ENCODE data around the gene CFAP77.
A peak's percentile ranks its signal among the peaks of the same experiment; 100 is the strongest.

Gene CFAP77

GRCh38 chr9:132441404-132441803, 31.4 kb downstream of the CFAP77 start:
- peaks cover 6% of the 10 kb centered on the region for H3K4me1 Mint-ChIP-seq
- H3K36me3 Mint-ChIP-seq (ENCODE audit: insufficient read depth), result no peaks in the 10 kb centered on the region
- H3K9me3 Mint-ChIP-seq, result no peaks in the 10 kb centered on the region
- H3K27me3 Mint-ChIP-seq, result peaks cover 79% of the 10 kb centered on the region
- no peak overlapping the region for H3K4me3 Mint-ChIP-seq
- DNase-seq (ENCODE audit: low spot score in 2 of 2), result no peak
- no peak for ATAC-seq (replicated peaks; ENCODE audit: extremely low read depth, poor library complexity, severe bottlenecking)
- H3K27ac Mint-ChIP-seq (ENCODE audit: low read depth), result no peak overlapping the region

GRCh38 chr9:132443951-132444607, 34.1 kb downstream of the CFAP77 start:
- DNase-seq (ENCODE audit: low spot score in 2 of 2) (no peak), ATAC-seq (replicated peaks; ENCODE audit: extremely low read depth, poor library complexity, severe bottlenecking) (no peak)
- no peaks in the 10 kb centered on the region for H3K36me3 Mint-ChIP-seq (ENCODE audit: insufficient read depth)
- no peaks in the 10 kb centered on the region for H3K9me3 Mint-ChIP-seq
- H3K4me3 Mint-ChIP-seq, result no peak overlapping the region
- H3K27me3 Mint-ChIP-seq, result peaks cover 84% of the 10 kb centered on the region
- H3K27ac Mint-ChIP-seq (ENCODE audit: low read depth), result no peak overlapping the region
- H3K4me1 Mint-ChIP-seq, result no peaks in the 10 kb centered on the region

GRCh38 chr9:132446887-132447286, 36.9 kb downstream of the CFAP77 start:
- Mint-ChIP-seq H3K4me3 (no peak overlapping the region), H3K4me1 (peaks cover 12% of the 10 kb centered on the region), H3K27me3 (peaks cover 80% of the 10 kb centered on the region), H3K9me3 (no peaks in the 10 kb centered on the region), H3K36me3 (ENCODE audit: insufficient read depth) (peaks cover 5% of the 10 kb centered on the region), H3K27ac (ENCODE audit: low read depth) (no peak overlapping the region)
- ATAC-seq (replicated peaks; ENCODE audit: extremely low read depth, poor library complexity, severe bottlenecking) (no peak), DNase-seq (ENCODE audit: low spot score in 2 of 2) (no peak)

- H3K4me3 Mint-ChIP-seq, result no peak overlapping the region
- ATAC-seq (replicated peaks; ENCODE audit: extremely low read depth, poor library complexity, severe bottlenecking) (no peak), DNase-seq (ENCODE audit: low spot score in 2 of 2) (no peak)
- no peak overlapping the region for H3K27ac Mint-ChIP-seq (ENCODE audit: low read depth)
- H3K36me3 Mint-ChIP-seq (ENCODE audit: insufficient read depth), result peaks cover 5% of the 10 kb centered on the region
- H3K4me1 Mint-ChIP-seq, result peaks cover 16% of the 10 kb centered on the region
- H3K27me3 Mint-ChIP-seq, result peaks cover 80% of the 10 kb centered on the region
- no peaks in the 10 kb centered on the region for H3K9me3 Mint-ChIP-seq
Observed at GRCh38 chr9:132447346-132447745, 37.3 kb downstream of the CFAP77 start.

GRCh38 chr9:132447902-132448301, 37.9 kb downstream of the CFAP77 start:
- peaks cover 80% of the 10 kb centered on the region for H3K27me3 Mint-ChIP-seq
- no peak overlapping the region for H3K27ac Mint-ChIP-seq (ENCODE audit: low read depth)
- DNase-seq (ENCODE audit: low spot score in 2 of 2) (no peak), ATAC-seq (replicated peaks; ENCODE audit: extremely low read depth, poor library complexity, severe bottlenecking) (no peak)
- no peaks in the 10 kb centered on the region for H3K9me3 Mint-ChIP-seq
- peaks cover 5% of the 10 kb centered on the region for H3K36me3 Mint-ChIP-seq (ENCODE audit: insufficient read depth)
- peaks cover 18% of the 10 kb centered on the region for H3K4me1 Mint-ChIP-seq
- H3K4me3 Mint-ChIP-seq, result no peak overlapping the region

GRCh38 chr9:132451276-132451675, 41.3 kb downstream of the CFAP77 start:
- Mint-ChIP-seq H3K36me3 (ENCODE audit: insufficient read depth) (peaks cover 5% of the 10 kb centered on the region), H3K4me1 (peaks cover 18% of the 10 kb centered on the region), H3K9me3 (no peaks in the 10 kb centered on the region), H3K4me3 (peak overlapping the region; percentile 3), H3K27ac (ENCODE audit: low read depth) (peak overlapping the region; percentile 8), H3K27me3 (peaks cover 68% of the 10 kb centered on the region)
- ATAC-seq (replicated peaks; ENCODE audit: extremely low read depth, poor library complexity, severe bottlenecking) (peak; percentile 99), DNase-seq (ENCODE audit: low spot score in 2 of 2) (peak in 1 of 2 donors; percentile 59)

- DNase-seq (ENCODE audit: low spot score in 2 of 2), result no peak
- Mint-ChIP-seq H3K27me3 (peaks cover 48% of the 10 kb centered on the region), H3K36me3 (ENCODE audit: insufficient read depth) (peaks cover 4% of the 10 kb centered on the region), H3K4me1 (peaks cover 10% of the 10 kb centered on the region), H3K27ac (ENCODE audit: low read depth) (no peak overlapping the region), H3K9me3 (no peaks in the 10 kb centered on the region), H3K4me3 (no peak overlapping the region)
- no peak for ATAC-seq (replicated peaks; ENCODE audit: extremely low read depth, poor library complexity, severe bottlenecking)
Observed at GRCh38 chr9:132456241-132456640, 46.2 kb downstream of the CFAP77 start.

GRCh38 chr9:132457504-132458236, 47.7 kb downstream of the CFAP77 start:
- H3K27me3 Mint-ChIP-seq, result peaks cover 42% of the 10 kb centered on the region
- H3K27ac Mint-ChIP-seq (ENCODE audit: low read depth), result no peak overlapping the region
- H3K9me3 Mint-ChIP-seq, result no peaks in the 10 kb centered on the region
- H3K4me3 Mint-ChIP-seq, result no peak overlapping the region
- no peak for DNase-seq (ENCODE audit: low spot score in 2 of 2)
- no peak for ATAC-seq (replicated peaks; ENCODE audit: extremely low read depth, poor library complexity, severe bottlenecking)
- no peaks in the 10 kb centered on the region for H3K36me3 Mint-ChIP-seq (ENCODE audit: insufficient read depth)
- no peaks in the 10 kb centered on the region for H3K4me1 Mint-ChIP-seq

- no peaks in the 10 kb centered on the region for H3K4me1 Mint-ChIP-seq
- peaks cover 42% of the 10 kb centered on the region for H3K27me3 Mint-ChIP-seq
- no peak for ATAC-seq (replicated peaks; ENCODE audit: extremely low read depth, poor library complexity, severe bottlenecking)
- no peak overlapping the region for H3K4me3 Mint-ChIP-seq
- no peaks in the 10 kb centered on the region for H3K9me3 Mint-ChIP-seq
- DNase-seq (ENCODE audit: low spot score in 2 of 2), result no peak
- no peaks in the 10 kb centered on the region for H3K36me3 Mint-ChIP-seq (ENCODE audit: insufficient read depth)
- H3K27ac Mint-ChIP-seq (ENCODE audit: low read depth), result no peak overlapping the region
Observed at GRCh38 chr9:132458432-132458831, 48.4 kb downstream of the CFAP77 start.

GRCh38 chr9:132459661-132460060, 49.6 kb downstream of the CFAP77 start:
- Mint-ChIP-seq H3K27me3 (peaks cover 36% of the 10 kb centered on the region), H3K27ac (ENCODE audit: low read depth) (no peak overlapping the region), H3K36me3 (ENCODE audit: insufficient read depth) (no peaks in the 10 kb centered on the region), H3K4me1 (no peaks in the 10 kb centered on the region), H3K9me3 (no peaks in the 10 kb centered on the region), H3K4me3 (no peak overlapping the region)
- DNase-seq (ENCODE audit: low spot score in 2 of 2), result no peak
- no peak for ATAC-seq (replicated peaks; ENCODE audit: extremely low read depth, poor library complexity, severe bottlenecking)

GRCh38 chr9:132460240-132460639, 50.2 kb downstream of the CFAP77 start:
- no peak overlapping the region for H3K4me3 Mint-ChIP-seq
- no peaks in the 10 kb centered on the region for H3K36me3 Mint-ChIP-seq (ENCODE audit: insufficient read depth)
- no peak overlapping the region for H3K27ac Mint-ChIP-seq (ENCODE audit: low read depth)
- H3K27me3 Mint-ChIP-seq, result peaks cover 36% of the 10 kb centered on the region
- no peaks in the 10 kb centered on the region for H3K4me1 Mint-ChIP-seq
- DNase-seq (ENCODE audit: low spot score in 2 of 2) (no peak), ATAC-seq (replicated peaks; ENCODE audit: extremely low read depth, poor library complexity, severe bottlenecking) (no peak)
- H3K9me3 Mint-ChIP-seq, result no peaks in the 10 kb centered on the region

- Mint-ChIP-seq H3K9me3 (no peaks in the 10 kb centered on the region), H3K36me3 (ENCODE audit: insufficient read depth) (no peaks in the 10 kb centered on the region), H3K27ac (ENCODE audit: low read depth) (no peak overlapping the region), H3K4me3 (no peak overlapping the region), H3K4me1 (no peaks in the 10 kb centered on the region), H3K27me3 (peaks cover 39% of the 10 kb centered on the region)
- ATAC-seq (replicated peaks; ENCODE audit: extremely low read depth, poor library complexity, severe bottlenecking) (no peak), DNase-seq (ENCODE audit: low spot score in 2 of 2) (no peak)
Observed at GRCh38 chr9:132461281-132461896, 51.4 kb downstream of the CFAP77 start.

GRCh38 chr9:132461971-132462370, 52.0 kb downstream of the CFAP77 start:
- no peak for ATAC-seq (replicated peaks; ENCODE audit: extremely low read depth, poor library complexity, severe bottlenecking)
- no peak for DNase-seq (ENCODE audit: low spot score in 2 of 2)
- Mint-ChIP-seq H3K9me3 (no peaks in the 10 kb centered on the region), H3K27me3 (peaks cover 38% of the 10 kb centered on the region), H3K27ac (ENCODE audit: low read depth) (no peak overlapping the region), H3K4me3 (no peak overlapping the region), H3K4me1 (no peaks in the 10 kb centered on the region), H3K36me3 (ENCODE audit: insufficient read depth) (no peaks in the 10 kb centered on the region)

All from central memory CD8-positive, alpha-beta T cell (primary cell).